H1 (cell line): Measurements from ENCODE around the gene UTS2R. TPM values are rescaled to one million over a fixed set of nuclear protein-coding genes. Genes with fewer than 3 reads are reported as not detected.

Experiments
- CEBPB ChIP-seq: IDR thresholded peaks from 2 replicates; pipeline ENCODE4 v1.6.1; 2012; ENCODE audit warnings: low read depth, low read length
- GABPA ChIP-seq: IDR thresholded peaks from 2 replicates; pipeline ENCODE4 v1.6.1; 2011; ENCODE audit warnings: mild to moderate bottlenecking, low read length, moderate library complexity, borderline replicate concordance; ENCODE audit not compliant: insufficient read depth
- KDM1A ChIP-seq: fragments of 200-600, 300-600 bp; sonication (generic); IDR thresholded peaks from 2 replicates; pipeline ENCODE4 v1.7.1; 2016; ENCODE audit warnings: mild to moderate bottlenecking, low read length, borderline replicate concordance
- PHF8 ChIP-seq: fragments of 200-600 bp; sonication (generic); conservative IDR thresholded peaks from 2 replicates; pipeline ENCODE4 v1.7.1; 2012; ENCODE audit warnings: low read depth, mild to moderate bottlenecking, inconsistent platforms, low read length, moderate library complexity
- SP1 ChIP-seq: IDR thresholded peaks from 2 replicates; pipeline ENCODE4 v1.6.1; 2011; ENCODE audit warnings: low read depth, low read length
- SRF ChIP-seq: IDR thresholded peaks from 2 replicates; pipeline ENCODE4 v1.6.1; 2011; ENCODE audit warnings: mild to moderate bottlenecking, low read depth, low read length, moderate library complexity
- polyA plus RNA-seq, 7 experiments: library from polyadenylated mRNA; depleted of rRNA in 3 of 7; stranded (reverse) in 5 of 7; unstranded in 2 of 7; fragments of >200 nt in 5 of 7; fragments of 200-250 nt in 2 of 7; gene quantifications; 1 replicate in 5 of 7; 2 replicates in 1 of 7; 4 replicates in 1 of 7; pipeline versions ENCODE4 v1.2.1 to v1.2.3, GENCODE V29; 2011 to 2013; ENCODE audit warnings: missing spikeins in 2 of 7, mixed read lengths in 2 of 7
- total RNA-seq: library from RNA; stranded (reverse); fragmentation: NEBNext Ultra II Directional; extraction: Animal tissue kit (Norgen Biotek cat#: 25700); gene quantifications from 2 replicates; pipeline ENCODE4 v1.2.1, GENCODE V29; 2021

The UTS2R gene
- total and polyA plus RNA-seq, 2 of the 8 experiments (the other 6 are each of a cell fraction or from before 2014, with no cell fraction given) = 0.27 TPM; not detected in 1

GRCh38 chr17:82321947-82322466, 49.6 kb upstream of the UTS2R start (continued):
- TF ChIP-seq CEBPB (no peak), PHF8 (no peak), KDM1A (no peak), GABPA (no peak), SRF (no peak), SP1 (no peak)
- TF ChIP-seq, all 59 proteins: peak for 0
